Measurements from ENCODE around the gene STK39.

Gene STK39

GRCh38 chr2:167992278-167992677, 255.1 kb downstream of the STK39 start:
- DNase-seq (ENCODE audit: low spot score) = no peak

GRCh38 chr2:167990062-167990461, 257.3 kb downstream of the STK39 start:
- DNase-seq (ENCODE audit: low spot score) = no peak

- no peak for DNase-seq (ENCODE audit: low spot score)
These were observed 259.1 kb downstream of the STK39 start for GRCh38 chr2:167988296-167988695.

- DNase-seq (ENCODE audit: low spot score) = no peak
These were observed 259.8 kb downstream of the STK39 start for GRCh38 chr2:167987558-167987957.

- DNase-seq (ENCODE audit: low spot score) = no peak
These were observed 260.4 kb downstream of the STK39 start for GRCh38 chr2:167987026-167987425.

- DNase-seq (ENCODE audit: low spot score) = no peak
These were observed 261.2 kb downstream of the STK39 start for GRCh38 chr2:167986223-167986622.

- no peak for DNase-seq (ENCODE audit: low spot score)
These were observed 265.4 kb downstream of the STK39 start for GRCh38 chr2:167981945-167982344.

- no peak for DNase-seq (ENCODE audit: low spot score)
These were observed 267.0 kb downstream of the STK39 start for GRCh38 chr2:167980439-167980838.

GRCh38 chr2:167972746-167973145, 274.6 kb downstream of the STK39 start:
- DNase-seq (ENCODE audit: low spot score) = no peak

- no peak for DNase-seq (ENCODE audit: low spot score)
These were observed 275.4 kb downstream of the STK39 start for GRCh38 chr2:167972020-167972419.

GRCh38 chr2:167966937-167967913, 280.2 kb downstream of the STK39 start:
- DNase-seq (ENCODE audit: low spot score) = no peak

GRCh38 chr2:167965907-167966761, 281.3 kb downstream of the STK39 start:
- no peak for DNase-seq (ENCODE audit: low spot score)

GRCh38 chr2:167964650-167965413, 282.6 kb downstream of the STK39 start:
- DNase-seq (ENCODE audit: low spot score) = no peak

- DNase-seq (ENCODE audit: low spot score) = no peak
These were observed 283.3 kb downstream of the STK39 start for GRCh38 chr2:167963899-167964649.

GRCh38 chr2:167962436-167963226, 284.8 kb downstream of the STK39 start:
- no peak for DNase-seq (ENCODE audit: low spot score)

- no peak for DNase-seq (ENCODE audit: low spot score)
These were observed 285.8 kb downstream of the STK39 start for GRCh38 chr2:167961536-167962048.

- DNase-seq (ENCODE audit: low spot score) = no peak
These were observed 287.2 kb downstream of the STK39 start for GRCh38 chr2:167960089-167960747.

- DNase-seq (ENCODE audit: low spot score) = no peak
These were observed 289.7 kb downstream of the STK39 start for GRCh38 chr2:167957662-167958061.

GRCh38 chr2:167955264-167955906, 292.0 kb downstream of the STK39 start:
- DNase-seq (ENCODE audit: low spot score) = no peak

All from ecto neural progenitor cell (in vitro differentiated cells).